Measurements from ENCODE around the gene TBC1D8. TPM values are rescaled to one million over a fixed set of nuclear protein-coding genes. Genes with fewer than 3 reads are reported as not detected.

TBC1D8 gene
- total and polyA plus RNA-seq, 2 experiments from 2014 or later: 18.0 to 36.9 TPM

GRCh38 chr2:101094351-101094750 is 56.8 kb downstream of the TBC1D8 start:
- DNase-seq (ENCODE audit: low spot score) (no peak), ATAC-seq (no peak)
- Histone ChIP-seq H3K4me2 (no peak overlapping the region), H3K4me3 (no peak overlapping the region), H3K27ac (ENCODE audit: low read depth) (no peak overlapping the region), H2AFZ (no peak overlapping the region), H4K20me1 (replicated peaks; ENCODE audit: insufficient read depth) (no peaks in the 10 kb centered on the region; the same call in none of the 2 replicates), H3K4me1 (ENCODE audit: insufficient read depth) (no peaks in the 10 kb centered on the region), H3K27me3 (ENCODE audit: insufficient read depth) (no peaks in the 10 kb centered on the region), H3K36me3 (ENCODE audit: insufficient read depth) (0 out of 2 replicates have a peak, but pooled peaks cover 4% of the 10 kb centered on the region), H3K9me2 (ENCODE audit: insufficient read depth) (no peaks in the 10 kb centered on the region), H3K79me2 (replicated peaks; ENCODE audit: insufficient read depth) (peaks cover 73% of the 10 kb centered on the region), H3F3A (replicated peaks; ENCODE audit: low read depth) (no peaks in the 10 kb centered on the region)
- H3K36me3 Mint-ChIP-seq (ENCODE audit: low read depth): peaks cover 22% of the 10 kb centered on the region
- H3K4me3 Mint-ChIP-seq: no peak overlapping the region
- H3K4me1 Mint-ChIP-seq: peaks cover 11% of the 10 kb centered on the region
- H3K27ac Mint-ChIP-seq: no peak overlapping the region
- no peak for TF ChIP-seq NANOG (IDR thresholded peaks at IDR 0.05; ENCODE audit: borderline replicate concordance)
- TF ChIP-seq ETS1 (IDR thresholded peaks at IDR 0.05): no peak
- peaks cover 11% of the 10 kb centered on the region for H3K9me3 Mint-ChIP-seq
- peaks cover 1% of the 10 kb centered on the region for H3K27me3 Mint-ChIP-seq (ENCODE audit: insufficient read depth, low read depth, poor library complexity)

GRCh38 chr2:101089942-101090799 is 61.0 kb downstream of the TBC1D8 start:
- Mint-ChIP-seq H3K9me3 (no peaks in the 10 kb centered on the region), H3K27me3 (ENCODE audit: insufficient read depth, low read depth, poor library complexity) (peaks cover 2% of the 10 kb centered on the region), H3K4me1 (peaks cover 11% of the 10 kb centered on the region), H3K4me3 (no peak overlapping the region), H3K27ac (no peak overlapping the region; the same call in 1 of the 2 replicates), H3K36me3 (ENCODE audit: low read depth) (peaks cover 14% of the 10 kb centered on the region; the same call in 1 of the 3 replicates)
- Histone ChIP-seq H3K9me2 (ENCODE audit: insufficient read depth) (no peaks in the 10 kb centered on the region), H3F3A (replicated peaks; ENCODE audit: low read depth) (no peaks in the 10 kb centered on the region), H3K27me3 (ENCODE audit: insufficient read depth) (no peaks in the 10 kb centered on the region), H3K27ac (ENCODE audit: low read depth) (no peak overlapping the region), H3K4me3 (no peak overlapping the region), H3K36me3 (ENCODE audit: insufficient read depth) (0 out of 2 replicates have a peak, but pooled peaks cover 4% of the 10 kb centered on the region), H3K79me2 (replicated peaks; ENCODE audit: insufficient read depth) (peaks cover 32% of the 10 kb centered on the region), H3K4me1 (ENCODE audit: insufficient read depth) (no peaks in the 10 kb centered on the region), H3K4me2 (no peak overlapping the region), H4K20me1 (replicated peaks; ENCODE audit: insufficient read depth) (peaks cover 4% of the 10 kb centered on the region), H2AFZ (no peak overlapping the region)
- no peak for DNase-seq (ENCODE audit: low spot score)
- no peak for ATAC-seq
- TF ChIP-seq EZH2 (IDR thresholded peaks at IDR 0.05; ENCODE audit: low read depth, unreplicated experiment): no peak
- no peak for TF ChIP-seq ZNF331 (CRISPR knock-in tag; IDR thresholded peaks at IDR 0.05; ENCODE audit: low read depth)
- TF ChIP-seq ETS1 (IDR thresholded peaks at IDR 0.05): no peak
- no peak for TF ChIP-seq ZNF462 (CRISPR knock-in tag; IDR thresholded peaks at IDR 0.05)
- TF ChIP-seq ZNF114 (CRISPR knock-in tag; IDR thresholded peaks at IDR 0.05): no peak
- TF ChIP-seq JUNB (IDR thresholded peaks at IDR 0.05; ENCODE audit: unreplicated experiment): no peak
- no peak for TF ChIP-seq EZH2phosphoT487 (IDR thresholded peaks at IDR 0.05; ENCODE audit: unreplicated experiment)

Data from GM23338 (cell line).